ENCODE measurements around the gene MFSD8. TPM values are rescaled to one million over a fixed set of nuclear protein-coding genes. Genes with fewer than 3 reads are reported as not detected.

Gene MFSD8
- total and polyA plus RNA-seq, 4 donors: 6.3 to 21.0 (median 17.6) TPM

GRCh38 chr4:127982445-127982844 lies 17.5 kb upstream of the MFSD8 start:
- no peak for DNase-seq (ENCODE audit: low spot score)
- Histone ChIP-seq H3K9ac (ENCODE audit: low read depth in 1 of 2, low read length in 2 of 2) (no peak overlapping the region), H3K27me3 (ENCODE audit: control insufficient read depth in 4 of 4, insufficient read depth in 4 of 4, low read length in 3 of 4) (no peaks in the 10 kb centered on the region), H3K9me3 (ENCODE audit: control insufficient read depth in 4 of 4, low read length in 3 of 4) (no peaks in the 10 kb centered on the region), H3K4me3 (ENCODE audit: low read depth in 1 of 3, low read length in 3 of 3) (no peak overlapping the region), H3K4me1 (ENCODE audit: control insufficient read depth in 4 of 4, insufficient read depth in 4 of 4, low read length in 3 of 4) (no peaks in the 10 kb centered on the region), H3K36me3 (ENCODE audit: control insufficient read depth in 4 of 4, insufficient read depth in 3 of 4, low read depth in 1 of 4, low read length in 3 of 4) (peaks cover 0 to 16% (median 8%) of the 10 kb centered on the region in 4 donors), H3K27ac (ENCODE audit: low read depth in 1 of 2, low read length in 2 of 2) (no peak overlapping the region)
- WGBS: 94% methylated on average over 2 of the region's 2 CpGs
- TF ChIP-seq REST (IDR thresholded peaks at IDR 0.05) (no peak), NR2F2 (IDR thresholded peaks at IDR 0.05) (no peak), FOXA1 (IDR thresholded peaks at IDR 0.05) (no peak), EGR1 (IDR thresholded peaks at IDR 0.05; ENCODE audit: low read depth in 2 of 2) (no peak), ZBTB33 (IDR thresholded peaks at IDR 0.05) (no peak), RXRA (IDR thresholded peaks at IDR 0.05) (no peak), MAX (IDR thresholded peaks at IDR 0.05) (no peak), ATF3 (IDR thresholded peaks at IDR 0.05) (no peak), YY1 (IDR thresholded peaks at IDR 0.05) (no peak), RAD21 (IDR thresholded peaks at IDR 0.05) (no peak), CTCF (IDR thresholded peaks at IDR 0.05; ENCODE audit: low read depth, low read length, missing input control) (no peak), GABPA (IDR thresholded peaks at IDR 0.05 in 1 of 2, conservative IDR thresholded peaks at IDR 0.05 in 1 of 2) (no peak), TAF1 (conservative IDR thresholded peaks at IDR 0.05) (no peak), SP1 (IDR thresholded peaks at IDR 0.05) (no peak), HNF4G (IDR thresholded peaks at IDR 0.05) (no peak), FOXA2 (IDR thresholded peaks at IDR 0.05) (no peak)

GRCh38 chr4:127978930-127979329 lies 14.0 kb upstream of the MFSD8 start:
- Histone ChIP-seq H3K36me3 (ENCODE audit: control insufficient read depth in 4 of 4, insufficient read depth in 3 of 4, low read depth in 1 of 4, low read length in 3 of 4) (peaks cover 0 to 3% (median under 1%) of the 10 kb centered on the region in 4 donors), H3K27ac (ENCODE audit: low read depth in 1 of 2, low read length in 2 of 2) (no peak overlapping the region), H3K27me3 (ENCODE audit: control insufficient read depth in 4 of 4, insufficient read depth in 4 of 4, low read length in 3 of 4) (no peaks in the 10 kb centered on the region), H3K4me1 (ENCODE audit: control insufficient read depth in 4 of 4, insufficient read depth in 4 of 4, low read length in 3 of 4) (peaks cover 0 to 1% (median 0%) of the 10 kb centered on the region in 4 donors), H3K9me3 (ENCODE audit: control insufficient read depth in 4 of 4, low read length in 3 of 4) (no peaks in the 10 kb centered on the region), H3K4me3 (ENCODE audit: low read depth in 1 of 3, low read length in 3 of 3) (no peak overlapping the region), H3K9ac (ENCODE audit: low read depth in 1 of 2, low read length in 2 of 2) (no peak overlapping the region)
- no peak for DNase-seq (ENCODE audit: low spot score)
- 99% methylated on average over 2 of the region's 2 CpGs for WGBS
- TF ChIP-seq HNF4G (IDR thresholded peaks at IDR 0.05) (no peak), TAF1 (conservative IDR thresholded peaks at IDR 0.05) (no peak), GABPA (IDR thresholded peaks at IDR 0.05 in 1 of 2, conservative IDR thresholded peaks at IDR 0.05 in 1 of 2) (no peak), SP1 (IDR thresholded peaks at IDR 0.05) (no peak), ZBTB33 (IDR thresholded peaks at IDR 0.05) (no peak), ATF3 (IDR thresholded peaks at IDR 0.05) (no peak), MAX (IDR thresholded peaks at IDR 0.05) (no peak), REST (IDR thresholded peaks at IDR 0.05) (no peak), YY1 (IDR thresholded peaks at IDR 0.05) (no peak), JUND (IDR thresholded peaks at IDR 0.05) (no peak), RAD21 (IDR thresholded peaks at IDR 0.05) (no peak), NR2F2 (IDR thresholded peaks at IDR 0.05) (no peak)

Measured in liver (tissue), 9 donors.